Measurements from ENCODE around the gene PHACTR4.
"Not testable (repeated sequence)": the region's sequence is repeated elsewhere in the genome, so short reads cannot be mapped to it uniquely, and the experiment has no call there.

DNA sequence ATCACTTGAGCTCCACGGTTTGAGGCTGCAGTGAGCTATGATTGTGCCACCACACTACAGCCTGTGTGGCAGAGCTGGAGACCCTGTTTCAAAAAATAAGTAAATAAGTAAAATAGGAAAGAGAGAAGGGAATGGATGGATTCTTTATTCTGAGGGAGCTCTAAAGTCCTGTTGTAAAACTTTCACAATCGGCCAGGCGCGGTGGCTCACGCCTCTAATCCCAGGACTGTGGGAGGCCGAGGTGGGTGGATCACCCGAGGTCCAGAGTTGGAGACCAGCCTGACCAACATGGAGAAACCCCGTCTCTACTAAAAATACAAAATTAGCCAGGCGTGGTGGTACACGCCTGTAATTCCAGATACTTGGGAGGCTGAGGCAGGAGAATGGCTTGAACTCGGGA is 6.1 kb downstream of the PHACTR4 start:
- TF ChIP-seq, protein P1, sequence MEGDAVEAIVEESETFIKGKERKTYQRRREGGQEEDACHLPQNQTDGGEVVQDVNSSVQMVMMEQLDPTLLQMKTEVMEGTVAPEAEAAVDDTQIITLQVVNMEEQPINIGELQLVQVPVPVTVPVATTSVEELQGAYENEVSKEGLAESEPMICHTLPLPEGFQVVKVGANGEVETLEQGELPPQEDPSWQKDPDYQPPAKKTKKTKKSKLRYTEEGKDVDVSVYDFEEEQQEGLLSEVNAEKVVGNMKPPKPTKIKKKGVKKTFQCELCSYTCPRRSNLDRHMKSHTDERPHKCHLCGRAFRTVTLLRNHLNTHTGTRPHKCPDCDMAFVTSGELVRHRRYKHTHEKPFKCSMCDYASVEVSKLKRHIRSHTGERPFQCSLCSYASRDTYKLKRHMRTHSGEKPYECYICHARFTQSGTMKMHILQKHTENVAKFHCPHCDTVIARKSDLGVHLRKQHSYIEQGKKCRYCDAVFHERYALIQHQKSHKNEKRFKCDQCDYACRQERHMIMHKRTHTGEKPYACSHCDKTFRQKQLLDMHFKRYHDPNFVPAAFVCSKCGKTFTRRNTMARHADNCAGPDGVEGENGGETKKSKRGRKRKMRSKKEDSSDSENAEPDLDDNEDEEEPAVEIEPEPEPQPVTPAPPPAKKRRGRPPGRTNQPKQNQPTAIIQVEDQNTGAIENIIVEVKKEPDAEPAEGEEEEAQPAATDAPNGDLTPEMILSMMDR (IDR thresholded peaks at IDR 0.05; ENCODE audit: low read depth, low read length): not testable (repeated sequence)
- TF ChIP-seq EZH2phosphoT487 (IDR thresholded peaks at IDR 0.05; ENCODE audit: low read depth): not testable (repeated sequence)

Data from OCI-LY3 (cell line).